SK-N-SH (cell line): ENCODE results near the gene ZBTB17. TPM values are rescaled to one million over a fixed set of nuclear protein-coding genes. Genes with fewer than 3 reads are reported as not detected.
A peak's percentile ranks its signal among the peaks of the same experiment; 100 is the strongest.

Experiments
- CTCF ChIA-PET: fragments of 300-600, 350-600 bp; formaldehyde crosslinking; extraction: SDS; loops from one replicate; lab custom pipeline; 2021; lab: Yijun Ruan, JAX
- POLR2A ChIA-PET: fragments of 350-600 bp; sonication (Branson Sonifier 250); formaldehyde crosslinking; extraction: SDS; loops from one replicate; lab custom pipeline; 2020; ENCODE audit warnings: antibody characterized with exemption, inconsistent platforms; lab: Yijun Ruan, JAX
- DNase-seq: peaks from one replicate; pipeline ENCODE4 v3.0.0; 2012
- H2AFZ ChIP-seq: fragments of 200-600 bp; sonication (generic); 2 replicates; pipeline ENCODE4 v1.8.1; 2016; ENCODE audit warnings: antibody characterized with exemption, mild to moderate bottlenecking, low read depth
- H3F3A ChIP-seq: fragments of 200-600 bp; sonication (generic); replicated peaks from 2 replicates; pipeline ENCODE3; 2016; ENCODE audit warnings: antibody characterized with exemption, mild to moderate bottlenecking; ENCODE audit not compliant: insufficient read depth
- H3K27ac ChIP-seq, 2 experiments: fragments of 200-500 bp in 1 of 2; fragments of 200-600 bp in 1 of 2; sonication (Bioruptor generic) in 1 of 2; sonication (generic), shearing (Covaris generic) in 1 of 2; 2 replicates each; pipeline versions ENCODE4 v1.5.1 to v1.6.1; 2014 to 2016; ENCODE audit warnings: low read depth in 2 of 2, inconsistent platforms in 1 of 2, low read length in 1 of 2, mild to moderate bottlenecking in 1 of 2, mixed read lengths in 1 of 2
- H3K27me3 ChIP-seq: fragments of 200-600 bp; sonication (generic), shearing (Covaris generic); 2 replicates; pipeline ENCODE4 v1.6.1; 2016; ENCODE audit warnings: mixed run types; ENCODE audit not compliant: insufficient read depth
- H3K36me3 ChIP-seq, 2 experiments: fragments of 200-500 bp in 1 of 2; fragments of 200-600 bp in 1 of 2; sonication (Bioruptor generic) in 1 of 2; sonication (generic) in 1 of 2; replicated peaks in 1 of 2; 2 replicates each; pipeline versions ENCODE3 to v1.5.1; 2014 to 2016; ENCODE audit warnings: low read length in 1 of 2, mild to moderate bottlenecking in 1 of 2; ENCODE audit not compliant: insufficient read depth in 2 of 2, control insufficient read depth in 1 of 2
- H3K4me1 ChIP-seq, 2 experiments: fragments of 200-500 bp in 1 of 2; fragments of 200-600 bp in 1 of 2; sonication (Bioruptor generic) in 1 of 2; sonication (generic), shearing (Covaris generic) in 1 of 2; 2 replicates each; pipeline versions ENCODE4 v1.5.1 to v1.6.1; 2014 to 2016; ENCODE audit warnings: low read depth in 1 of 2, low read length in 1 of 2, mixed run types in 1 of 2; ENCODE audit not compliant: insufficient read depth in 2 of 2, control insufficient read depth in 1 of 2
- H3K4me2 ChIP-seq: fragments of 200-600 bp; sonication (generic), shearing (Covaris generic); 2 replicates; pipeline ENCODE4 v1.6.1; 2017; ENCODE audit warnings: mixed run types
- H3K4me3 ChIP-seq, 2 experiments: fragments of 200-500 bp in 1 of 2; fragments of 200-600 bp in 1 of 2; sonication (Bioruptor generic) in 1 of 2; sonication (generic), shearing (Covaris generic) in 1 of 2; 2 replicates each; pipeline versions ENCODE4 v1.5.1 to v1.8.1; 2014 to 2016; ENCODE audit warnings: low read depth in 2 of 2, inconsistent platforms in 1 of 2, low read length in 1 of 2, mild to moderate bottlenecking in 1 of 2, mixed read lengths in 1 of 2, moderate library complexity in 1 of 2
- H3K79me2 ChIP-seq: fragments of 200-600 bp; sonication (generic); 2 replicates; pipeline ENCODE4 v1.8.1; 2017; ENCODE audit warnings: mild to moderate bottlenecking; ENCODE audit not compliant: insufficient read depth
- H3K9ac ChIP-seq: fragments of 200-600 bp; sonication (generic); 2 replicates; pipeline ENCODE4 v1.6.1; 2017; ENCODE audit warnings: mixed run types
- H3K9me2 ChIP-seq: fragments of 200-600 bp; sonication (generic); 2 replicates; pipeline ENCODE4 v1.6.1; 2017; ENCODE audit warnings: mixed run types
- H3K9me3 ChIP-seq: fragments of 200-600 bp; sonication (generic); 2 replicates; pipeline ENCODE4 v1.6.1; 2017; ENCODE audit warnings: mixed run types, mild to moderate bottlenecking, moderate library complexity
- H4K20me1 ChIP-seq: fragments of 200-600 bp; sonication (generic); 2 replicates; pipeline ENCODE4 v1.6.1; 2017; ENCODE audit warnings: mild to moderate bottlenecking, mixed run types; ENCODE audit not compliant: insufficient read depth
- CHD2 ChIP-seq: fragments of 150-350 bp; IDR thresholded peaks from 2 replicates; pipeline ENCODE4 v1.6.1; 2018; ENCODE audit warnings: low read length; ENCODE audit not compliant: partially characterized antibody
- CTCF ChIP-seq: fragments of 200-600 bp; sonication (generic); IDR thresholded peaks from 2 replicates; pipeline ENCODE4 v1.6.1; 2017; ENCODE audit warnings: antibody characterized with exemption, mild to moderate bottlenecking, moderate library complexity
- ELF1 ChIP-seq: IDR thresholded peaks from 2 replicates; pipeline ENCODE4 v1.4.0; 2012
- EZH2phosphoT487 ChIP-seq: fragments of 200-600 bp; sonication (generic); IDR thresholded peaks from 2 replicates; pipeline ENCODE4 v1.6.1; 2017; ENCODE audit warnings: low read depth, mixed run types, mild to moderate bottlenecking, antibody characterized with exemption, moderate library complexity, borderline replicate concordance
- FOXJ3 ChIP-seq: sonication (generic); formaldehyde crosslinking; IDR thresholded peaks from 2 replicates; pipeline ENCODE4 v1.5.1; 2020; ENCODE audit warnings: mild to moderate bottlenecking, missing genetic modification reagents
- FOXM1 ChIP-seq: IDR thresholded peaks from 2 replicates; pipeline ENCODE4 v1.4.0; 2012; ENCODE audit warnings: low read depth, mild to moderate bottlenecking
- JUND ChIP-seq: IDR thresholded peaks from 2 replicates; pipeline ENCODE4 v1.4.0; 2012
- MAX ChIP-seq: IDR thresholded peaks from 2 replicates; pipeline ENCODE4 v1.4.0; 2012; ENCODE audit warnings: low read depth
- MEF2A ChIP-seq: IDR thresholded peaks from 2 replicates; pipeline ENCODE4 v1.4.0; 2012; ENCODE audit warnings: low read depth, borderline replicate concordance
- MXI1 ChIP-seq: IDR thresholded peaks from 2 replicates; pipeline ENCODE4 v1.6.1; 2012; ENCODE audit warnings: mild to moderate bottlenecking, low read depth, low read length, improper control_type of control experiment
- NFIC ChIP-seq: IDR thresholded peaks from 2 replicates; pipeline ENCODE4 v1.4.0; 2012; ENCODE audit warnings: borderline replicate concordance
- NRF1 ChIP-seq: IDR thresholded peaks from 2 replicates; pipeline ENCODE4 v1.6.1; 2012; ENCODE audit warnings: low read depth, mild to moderate bottlenecking, low read length
- RCOR1 ChIP-seq: fragments of 150-350 bp; IDR thresholded peaks from 2 replicates; pipeline ENCODE4 v1.6.1; 2017; ENCODE audit warnings: antibody characterized with exemption, low read length
- RXRA ChIP-seq: IDR thresholded peaks from 2 replicates; pipeline ENCODE4 v1.4.0; 2012; ENCODE audit warnings: low read depth, mild to moderate bottlenecking, borderline replicate concordance
- SIN3A ChIP-seq: IDR thresholded peaks from 2 replicates; pipeline ENCODE4 v1.6.1; 2012; ENCODE audit warnings: low read depth, mild to moderate bottlenecking, low read length, moderate library complexity, borderline replicate concordance
- TAF1 ChIP-seq: IDR thresholded peaks from 2 replicates; pipeline ENCODE4 v1.6.1; 2012; ENCODE audit warnings: low read depth, mild to moderate bottlenecking, low read length, moderate library complexity, borderline replicate concordance
- YY1 ChIP-seq: IDR thresholded peaks from 2 replicates; pipeline ENCODE4 v1.4.0; 2012; ENCODE audit warnings: low read depth, mild to moderate bottlenecking
- WGBS: methylation state at CpG from one replicate; pipeline ENCODE4 v1.1.6; 2017; ENCODE audit warnings: low lambda C conversion rate; 5-methylcytosine and 5-hydroxymethylcytosine counted together
- polyA plus RNA-seq, 3 experiments: library from polyadenylated mRNA; depleted of rRNA; stranded (reverse); fragments of >200 nt; gene quantifications; 2 replicates each; pipeline ENCODE4 v1.2.3, GENCODE V29; 2012
- TF ChIP-seq, protein P1 (sequence below): IDR thresholded peaks from 2 replicates; pipeline ENCODE4 v1.4.0; 2012; ENCODE audit warnings: low read depth, borderline replicate concordance

Gene ZBTB17
- polyA plus RNA-seq, 1 of the 3 experiments (the other 2 are of a cell fraction), result 56.4 TPM

GRCh38 chr1:15923241-15923640 is 52.7 kb downstream of the ZBTB17 start:
- CTCF ChIA-PET, result interaction anchor here (0.8 to 2.9 kb wide), 4 partner anchors 11 to 107 kb away, joined by 3 to 12 read pairs (median 4); no protein-coding TSS in a partner anchor
- POLR2A ChIA-PET, result interaction anchor here (0.8 kb wide), 2 partner anchors 16 to 52 kb away, joined by 3 read pairs; no protein-coding TSS in a partner anchor

More at GRCh38 chr1:15923241-15923640, 52.7 kb downstream of the ZBTB17 start:
- Histone ChIP-seq H3K9me3 (no peaks in the 10 kb centered on the region), H2AFZ (no peak overlapping the region), H3K79me2 (peaks cover 80% of the 10 kb centered on the region), H3K4me3 (no peak overlapping the region), H3K4me2 (no peak overlapping the region), H3K9me2 (no peaks in the 10 kb centered on the region), H3K36me3 (peaks cover 45 to 73% of the 10 kb centered on the region in 2 experiments), H3K27ac (peak overlapping the region in 1 of 2 experiments; percentile 48; a peak in 2 of 4 replicates), H3K27me3 (no peaks in the 10 kb centered on the region), H3K4me1 (peaks cover 4 to 17% of the 10 kb centered on the region in 2 experiments), H3F3A (peaks cover 23% of the 10 kb centered on the region), H4K20me1 (no peaks in the 10 kb centered on the region), H3K9ac (no peak overlapping the region)
- WGBS, result 75% methylated on average over 2 of the region's 2 CpGs
- TF ChIP-seq RCOR1 (no peak), MAX (no peak), CHD2 (no peak), ELF1 (no peak), JUND (no peak), TAF1 (no peak), CTCF (no peak), YY1 (no peak), FOXM1 (no peak), SIN3A (no peak), NFIC (no peak), FOXJ3 (no peak), NRF1 (no peak), MEF2A (no peak), EZH2phosphoT487 (no peak), RXRA (no peak), MXI1 (no peak)
- TF ChIP-seq, protein P1, sequence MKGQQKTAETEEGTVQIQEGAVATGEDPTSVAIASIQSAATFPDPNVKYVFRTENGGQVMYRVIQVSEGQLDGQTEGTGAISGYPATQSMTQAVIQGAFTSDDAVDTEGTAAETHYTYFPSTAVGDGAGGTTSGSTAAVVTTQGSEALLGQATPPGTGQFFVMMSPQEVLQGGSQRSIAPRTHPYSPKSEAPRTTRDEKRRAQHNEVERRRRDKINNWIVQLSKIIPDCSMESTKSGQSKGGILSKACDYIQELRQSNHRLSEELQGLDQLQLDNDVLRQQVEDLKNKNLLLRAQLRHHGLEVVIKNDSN, result no peak
- no peak for DNase-seq
